Fibroblast of skin of right quadriceps (primary cell): Measurements from ENCODE around the gene KIAA1210.
"Not testable (repeated sequence)": the region's sequence is repeated elsewhere in the genome, so short reads cannot be mapped to it uniquely, and the experiment has no call there.

Experiments used
- DNase-seq: peaks from one replicate; pipeline ENCODE4 v3.0.0-alpha.2; 2013

KIAA1210 gene

GRCh38 chrX:119029656-119030055 lies 98.0 kb downstream of the KIAA1210 start:
- not testable (repeated sequence) for DNase-seq

GRCh38 chrX:119028733-119029330 lies 98.8 kb downstream of the KIAA1210 start:
- no peak for DNase-seq
